PC-9 (cell line): Measurements from ENCODE around the gene PGA4. TPM values are rescaled to one million over a fixed set of nuclear protein-coding genes. Genes with fewer than 3 reads are reported as not detected.

Experiments
- BruUV-seq: library from RNA; stranded (reverse); fragments of 400-500 nt; replicated peaks from 2 replicates; lab custom pipeline; 2021; lab: Mats Ljungman, UMichigan
- CTCF ChIA-PET: fragments of 300-600 bp; sonication (Branson Sonifier 250); formaldehyde crosslinking; loops from one replicate; lab custom pipeline; 2022; ENCODE audit warnings: antibody characterized with exemption; lab: Charles Lee
- POLR2A ChIA-PET: fragments of 300-600 bp; sonication (Branson Sonifier 250); formaldehyde crosslinking; loops from one replicate; lab custom pipeline; 2022; ENCODE audit warnings: antibody characterized with exemption; ENCODE audit not compliant: unreplicated experiment; lab: Charles Lee
- DNase-seq, 2 experiments: peaks; one replicate each; pipeline versions ENCODE4 v3.0.0 to v3.0.0-alpha.2; 2015 to 2022; ENCODE audit warnings: mixed read lengths in 1 of 2
- H2AFZ ChIP-seq: fragments of 200-600 bp; sonication (generic); 2 replicates; pipeline ENCODE4 v1.8.1; 2017; ENCODE audit warnings: antibody characterized with exemption
- H3F3A ChIP-seq: fragments of 200-600 bp; sonication (generic); 2 replicates; pipeline ENCODE4 v1.8.1; 2017; ENCODE audit warnings: antibody characterized with exemption, mild to moderate bottlenecking, low read depth; ENCODE audit not compliant: insufficient read depth
- H3K27ac ChIP-seq: fragments of 200-600 bp; sonication (generic); 2 replicates; pipeline ENCODE4 v1.6.1; 2016; ENCODE audit warnings: mixed run types
- H3K27me3 ChIP-seq: fragments of 200-600 bp; sonication (generic); 2 replicates; pipeline ENCODE4 v1.6.1; 2016; ENCODE audit warnings: low read depth, mixed run types; ENCODE audit not compliant: insufficient read depth
- H3K36me3 ChIP-seq: fragments of 200-600 bp; sonication (generic); 2 replicates; pipeline ENCODE4 v1.6.1; 2016; ENCODE audit warnings: low read depth, mixed run types
- H3K4me1 ChIP-seq: fragments of 200-600 bp; sonication (generic); replicated peaks from 2 replicates; pipeline ENCODE4 v1.6.1; 2016; ENCODE audit warnings: mixed run types; ENCODE audit not compliant: insufficient read depth
- H3K4me2 ChIP-seq: fragments of 200-600 bp; sonication (generic); 2 replicates; pipeline ENCODE4 v1.6.1; 2017; ENCODE audit warnings: mixed run types
- H3K4me3 ChIP-seq: fragments of 200-600 bp; sonication (generic); 2 replicates; pipeline ENCODE4 v1.6.1; 2016; ENCODE audit warnings: mixed run types
- H3K79me2 ChIP-seq: fragments of 200-600 bp; sonication (generic); 2 replicates; pipeline ENCODE4 v1.6.1; 2017; ENCODE audit warnings: low read depth, mixed run types
- H3K9me2 ChIP-seq: fragments of 200-600 bp; sonication (generic); 2 replicates; pipeline ENCODE4 v1.8.1; 2017; ENCODE audit warnings: mild to moderate bottlenecking; ENCODE audit not compliant: insufficient read depth
- H3K9me3 ChIP-seq: fragments of 200-600 bp; sonication (generic); 2 replicates; pipeline ENCODE4 v1.8.1; 2016; ENCODE audit warnings: low read depth; ENCODE audit not compliant: insufficient read depth
- H4K20me1 ChIP-seq: fragments of 200-600 bp; sonication (generic); 2 replicates; pipeline ENCODE4 v1.8.1; 2017; ENCODE audit not compliant: insufficient read depth
- CTCF ChIP-seq: fragments of 200-600 bp; sonication (generic); conservative IDR thresholded peaks from 2 replicates; pipeline ENCODE4 v1.6.1; 2017; ENCODE audit warnings: mixed run types, antibody characterized with exemption, mild to moderate bottlenecking, moderate library complexity
- EZH2 ChIP-seq: fragments of 200-600 bp; sonication (generic); IDR thresholded peaks from 2 replicates; pipeline ENCODE4 v1.8.0; 2017; ENCODE audit warnings: antibody characterized with exemption, low read depth
- intact Hi-C: fragments of 100-400 bp; cut with micrococcal nuclease; formaldehyde crosslinking; loops from one replicate; pipeline ENCODE4 v1.10.0; 2022; ENCODE audit not compliant: unreplicated experiment
- total RNA-seq: library from RNA; stranded (reverse); gene quantifications from 2 replicates; pipeline ENCODE4 v1.2.3, GENCODE V29; 2021

The PGA4 gene
- total RNA-seq, 1 experiment from 2014 or later, result not detected

GRCh38 chr11:61195719-61196118 is 26.4 kb upstream of the PGA4 start:
- ChIA-PET CTCF (interaction anchor here (0.6 kb wide), 1 partner anchor 149 kb away, joined by 14 read pairs; no protein-coding TSS in a partner anchor), POLR2A (no interaction called here)
- H3K79me2 ChIP-seq, result no peaks in the 10 kb centered on the region
- H3K27me3 ChIP-seq, result peaks cover 91% of the 10 kb centered on the region
- H4K20me1 ChIP-seq, result no peaks in the 10 kb centered on the region
- H3K4me1 ChIP-seq, result no peaks in the 10 kb centered on the region
- H3F3A ChIP-seq, result no peaks in the 10 kb centered on the region
- TF ChIP-seq EZH2, result no peak
- TF ChIP-seq CTCF, result no peak
- no peak overlapping the region for H3K4me3 ChIP-seq
- intact Hi-C loops, result no loop called here
- H3K4me2 ChIP-seq, result no peak overlapping the region
- no peaks in the 10 kb centered on the region for H3K36me3 ChIP-seq
- H2AFZ ChIP-seq, result no peak overlapping the region
- peaks cover 9% of the 10 kb centered on the region for H3K9me3 ChIP-seq
- no peak overlapping the region for H3K27ac ChIP-seq
- no peak for DNase-seq
- no TSS peak for BruUV-seq
- H3K9me2 ChIP-seq, result no peaks in the 10 kb centered on the region

- CTCF ChIA-PET, result no interaction called here
- Histone ChIP-seq H3K9me2 (no peaks in the 10 kb centered on the region), H3F3A (no peaks in the 10 kb centered on the region), H3K79me2 (no peaks in the 10 kb centered on the region), H3K36me3 (no peaks in the 10 kb centered on the region), H3K4me2 (no peak overlapping the region), H3K9me3 (no peaks in the 10 kb centered on the region), H3K4me3 (no peak overlapping the region), H2AFZ (no peak overlapping the region), H3K27ac (no peak overlapping the region), H3K27me3 (peaks cover 93% of the 10 kb centered on the region), H4K20me1 (no peaks in the 10 kb centered on the region), H3K4me1 (no peaks in the 10 kb centered on the region)
- BruUV-seq, result no TSS peak
- DNase-seq, result peak in 1 of 2 experiments; percentile 32
- intact Hi-C loops, result no loop called here
- POLR2A ChIA-PET, result no interaction called here
- TF ChIP-seq EZH2 (no peak), CTCF (no peak)
These were observed 23.8 kb upstream of the PGA4 start for GRCh38 chr11:61198361-61198760.

GRCh38 chr11:61198948-61199523 is 23.1 kb upstream of the PGA4 start:
- Histone ChIP-seq H3K4me1 (no peaks in the 10 kb centered on the region), H3K4me3 (no peak overlapping the region), H3K27ac (no peak overlapping the region), H4K20me1 (no peaks in the 10 kb centered on the region), H3K79me2 (no peaks in the 10 kb centered on the region), H3K27me3 (peaks cover 91% of the 10 kb centered on the region), H3K36me3 (no peaks in the 10 kb centered on the region), H3K9me2 (no peaks in the 10 kb centered on the region), H3K4me2 (no peak overlapping the region), H2AFZ (no peak overlapping the region), H3K9me3 (no peaks in the 10 kb centered on the region), H3F3A (no peaks in the 10 kb centered on the region)
- POLR2A ChIA-PET, result interaction anchor here (0.6 kb wide), 1 partner anchor 11 kb away, joined by 6 read pairs; no protein-coding TSS in a partner anchor
- BruUV-seq, result no TSS peak
- intact Hi-C loops, result no loop called here
- TF ChIP-seq EZH2, result no peak
- TF ChIP-seq CTCF, result no peak
- CTCF ChIA-PET, result no interaction called here
- DNase-seq, result peak in 1 of 2 experiments; percentile 21
